CD4-positive, alpha-beta T cell treated with Interleukin-15 for 4 hours (primary cell): Measurements from ENCODE around the gene SWSAP1.

ENCODE experiments used
- DNase-seq: peaks from one replicate; pipeline ENCODE4 v3.0.0-alpha.2; 2020; ENCODE audit warnings: low spot score

The SWSAP1 gene

DNA sequence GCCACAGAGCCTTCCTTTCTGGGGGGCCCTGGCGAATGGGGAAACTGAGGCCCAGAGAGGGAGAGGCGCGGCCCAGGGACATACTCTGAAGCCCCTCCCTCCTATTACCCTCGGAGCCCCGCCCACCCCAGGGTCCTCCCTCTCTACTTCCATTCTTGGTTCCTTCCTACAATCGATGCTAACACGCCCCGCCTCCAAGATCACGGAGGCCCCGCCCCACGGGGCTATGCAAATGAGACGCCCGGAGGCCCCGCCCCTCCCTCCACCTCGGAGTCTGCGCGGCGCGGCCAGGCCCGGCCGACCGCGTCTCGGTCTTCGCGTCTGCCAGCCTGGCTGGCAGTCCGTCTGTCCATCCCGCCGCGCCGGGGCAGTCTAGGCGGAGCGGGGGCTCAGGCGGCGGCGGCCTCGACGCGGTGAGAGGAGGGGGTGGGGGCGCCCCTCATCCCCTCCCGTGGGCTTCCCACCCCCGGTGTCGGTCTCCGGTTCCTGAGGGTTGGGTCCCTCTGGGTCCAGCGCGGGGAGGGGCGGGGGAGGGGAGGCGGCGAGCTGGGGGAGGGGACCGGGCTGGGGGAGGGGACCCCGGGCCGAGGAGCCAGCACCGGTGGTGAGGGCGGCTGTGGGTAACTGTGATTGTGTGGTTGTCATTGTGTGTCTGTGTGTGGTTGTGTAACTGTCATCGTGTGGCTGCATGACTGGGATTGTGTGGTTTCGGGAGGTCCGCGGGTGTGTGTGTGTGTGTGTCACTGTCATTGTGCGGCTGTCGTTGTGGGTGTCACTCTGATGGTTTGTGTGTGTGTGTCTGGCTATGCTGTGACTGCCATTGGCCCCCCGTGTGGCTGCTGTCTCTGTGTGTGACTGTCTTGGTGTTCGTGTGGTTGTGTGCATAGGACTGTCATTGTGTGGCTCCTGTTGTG lies 19.0 kb upstream of the SWSAP1 start, which contains the start of gene PLPPR2:
TSS of gene PLPPR2 (plus strand) at position 273 of the 914 bp plus-strand sequence. CDS start 2,242 bp downstream, outside the sequence.
- DNase-seq = peak; percentile 81

DNA sequence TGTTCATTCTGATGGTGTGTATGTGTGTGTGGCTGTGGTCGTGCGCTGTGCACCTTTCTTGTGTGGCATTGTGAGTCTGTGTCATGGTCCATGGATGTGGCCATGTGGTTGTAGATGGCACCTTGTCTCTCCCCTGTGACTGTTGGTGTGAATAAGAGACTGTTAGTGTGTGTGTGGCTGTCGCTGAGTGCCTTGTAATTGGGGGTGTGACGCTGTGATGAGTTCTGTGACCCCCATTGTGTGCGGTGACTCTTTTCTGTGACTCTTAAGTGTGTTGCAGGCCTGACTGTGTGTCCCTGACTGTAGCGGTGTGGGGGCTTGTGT lies 18.4 kb upstream of the SWSAP1 start:
- DNase-seq = no peak

DNA sequence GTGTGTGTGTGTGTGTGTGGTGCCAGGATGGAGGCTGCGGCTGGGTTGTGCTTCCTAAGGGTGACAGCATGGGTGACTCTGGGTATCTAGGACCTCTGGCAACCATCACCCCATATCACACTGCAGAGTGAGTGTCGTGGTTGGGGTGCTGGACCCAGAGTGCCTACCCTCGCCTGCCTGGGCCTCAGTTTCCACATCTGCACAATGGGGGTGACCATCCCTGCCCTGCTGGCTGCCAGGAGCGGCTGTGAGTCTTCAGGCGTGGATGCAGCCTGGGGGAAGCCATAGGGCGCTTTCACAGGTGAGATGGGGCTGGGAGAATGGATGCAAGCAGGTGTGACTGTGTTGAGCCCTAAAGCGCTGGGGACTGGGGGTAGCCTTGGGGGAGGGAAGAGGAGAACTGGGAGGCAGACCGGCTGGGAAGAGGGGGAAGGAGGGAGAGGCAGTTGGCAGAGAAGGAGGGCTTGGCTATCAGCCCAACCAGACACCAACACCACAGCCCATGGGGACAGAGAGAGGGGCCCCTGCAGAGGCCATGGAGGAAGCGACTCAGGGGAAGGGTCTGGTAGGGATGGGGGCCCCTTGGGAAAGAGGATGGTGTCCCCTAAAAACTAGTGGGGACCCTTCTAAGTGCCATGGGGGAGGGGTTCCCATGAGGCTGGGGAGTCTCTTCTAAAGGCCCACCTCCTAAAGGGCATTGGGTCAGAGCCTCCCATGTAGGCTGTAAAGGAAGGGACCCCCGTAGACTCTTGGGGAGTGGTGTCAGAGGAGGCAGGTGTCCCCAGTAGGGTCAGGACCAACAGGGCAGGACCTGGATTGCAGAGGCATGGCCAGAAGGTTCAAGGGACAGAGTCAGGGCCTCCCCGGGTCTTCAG lies 17.6 kb upstream of the SWSAP1 start:
- no peak for DNase-seq

DNA sequence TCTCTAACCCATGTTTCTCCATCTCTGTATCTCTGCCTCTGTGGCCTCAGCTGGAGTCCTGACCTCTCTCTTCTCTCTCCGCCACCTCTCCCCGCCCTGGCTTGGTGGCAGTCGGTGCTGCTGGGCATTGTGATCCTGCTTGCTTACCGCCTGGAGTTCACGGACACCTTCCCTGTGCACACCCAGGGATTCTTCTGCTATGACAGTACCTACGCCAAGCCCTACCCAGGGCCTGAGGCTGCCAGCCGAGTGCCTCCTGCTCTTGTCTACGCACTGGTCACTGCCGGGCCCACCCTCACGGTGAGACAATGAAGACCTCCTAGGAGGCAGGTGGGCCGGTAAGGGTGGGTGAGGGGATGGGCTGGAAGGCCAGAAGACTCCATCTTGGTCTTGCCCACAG lies 15.0 kb upstream of the SWSAP1 start:
- DNase-seq = no peak

DNA sequence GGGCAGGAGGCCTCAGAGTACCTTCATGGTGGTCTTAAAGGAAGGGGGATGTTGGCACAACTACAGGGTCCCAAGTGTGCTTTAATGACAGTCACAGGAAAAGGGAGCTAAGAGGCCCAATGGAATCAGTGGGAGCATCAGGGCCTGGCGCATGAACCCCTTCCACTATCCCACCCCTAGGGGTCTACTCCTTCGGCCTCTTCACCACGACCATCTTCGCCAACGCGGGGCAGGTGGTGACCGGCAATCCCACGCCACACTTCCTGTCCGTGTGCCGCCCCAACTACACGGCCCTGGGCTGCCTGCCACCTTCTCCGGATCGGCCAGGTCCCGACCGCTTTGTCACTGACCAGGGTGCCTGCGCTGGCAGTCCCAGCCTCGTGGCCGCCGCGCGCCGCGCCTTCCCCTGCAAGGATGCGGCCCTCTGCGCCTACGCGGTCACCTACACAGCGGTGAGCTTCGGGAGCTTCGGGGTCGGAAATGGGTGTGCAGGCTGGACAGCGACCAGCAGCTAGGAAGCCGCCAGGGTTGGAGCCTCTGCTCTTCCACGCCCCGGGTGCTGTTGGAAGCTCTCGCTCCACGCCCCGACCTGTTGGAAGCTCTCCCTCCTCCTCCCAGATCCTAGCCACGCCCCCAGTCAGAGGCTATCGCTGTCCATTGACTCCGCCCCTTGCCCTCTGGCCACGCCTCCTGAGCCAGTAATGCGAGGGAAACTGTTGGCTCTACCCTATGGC lies 13.3 kb upstream of the SWSAP1 start:
- DNase-seq = no peak

DNA sequence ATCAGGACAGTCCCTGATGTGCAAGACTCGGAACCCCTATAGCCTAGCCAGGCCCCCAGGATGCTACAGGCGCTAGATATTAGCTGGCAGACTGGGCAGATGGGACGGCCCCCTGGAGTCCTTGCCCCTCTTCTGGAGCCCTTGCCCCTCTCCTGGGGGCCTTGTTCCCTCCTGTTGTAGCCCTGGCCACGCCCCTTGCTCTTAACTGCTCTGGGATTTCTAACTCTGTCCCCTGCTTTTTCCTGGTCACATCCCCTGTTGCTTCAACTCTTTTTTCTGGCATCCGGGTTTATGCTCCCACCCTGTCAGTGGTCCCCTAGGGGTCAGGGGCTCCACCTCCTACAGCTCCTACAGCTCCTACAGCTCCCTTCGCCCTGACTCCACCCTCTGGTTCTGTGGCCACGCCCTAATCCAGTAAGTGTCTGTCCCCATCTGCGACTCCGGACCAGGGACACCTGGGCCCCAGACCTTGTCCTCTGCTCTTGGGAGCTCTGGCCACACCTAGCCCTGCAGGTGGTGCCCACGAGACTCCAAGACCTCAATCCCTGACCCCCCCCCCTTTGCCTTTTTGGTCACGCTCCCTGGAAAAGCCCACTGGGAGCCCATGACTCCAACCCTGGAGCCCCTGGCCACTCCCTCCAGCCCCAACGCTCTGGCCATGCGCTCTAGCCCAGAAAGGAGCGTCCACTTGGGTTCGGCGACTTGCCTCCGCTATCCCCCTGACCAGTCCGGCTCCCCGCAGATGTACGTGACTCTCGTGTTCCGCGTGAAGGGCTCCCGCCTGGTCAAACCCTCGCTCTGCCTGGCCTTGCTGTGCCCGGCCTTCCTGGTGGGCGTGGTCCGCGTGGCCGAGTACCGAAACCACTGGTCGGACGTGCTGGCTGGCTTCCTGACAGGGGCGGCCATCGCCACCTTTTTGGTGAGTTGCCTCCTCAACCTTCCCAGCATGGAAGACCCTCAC lies 12.4 kb upstream of the SWSAP1 start:
- no peak for DNase-seq

DNA sequence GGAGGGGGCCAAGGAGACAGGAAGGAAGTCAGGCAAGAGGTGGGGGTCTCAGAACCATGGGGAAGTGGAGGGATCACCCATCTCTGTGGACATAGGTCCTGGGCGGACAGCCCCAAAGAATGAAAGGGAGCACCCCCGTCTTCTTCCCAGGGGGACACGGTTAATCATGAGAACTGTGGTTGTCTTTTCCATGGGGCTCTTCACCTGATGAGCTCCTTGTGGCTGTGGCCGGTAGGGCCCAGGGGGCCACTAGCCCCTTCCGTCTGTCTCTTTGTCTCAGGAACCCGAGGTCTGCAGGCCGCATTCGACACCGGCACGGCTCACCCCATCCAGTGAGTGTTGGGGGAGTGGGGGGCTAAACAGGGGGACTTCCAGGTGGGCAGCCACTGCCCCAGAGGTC lies 10.6 kb upstream of the SWSAP1 start:
- DNase-seq = no peak

DNA sequence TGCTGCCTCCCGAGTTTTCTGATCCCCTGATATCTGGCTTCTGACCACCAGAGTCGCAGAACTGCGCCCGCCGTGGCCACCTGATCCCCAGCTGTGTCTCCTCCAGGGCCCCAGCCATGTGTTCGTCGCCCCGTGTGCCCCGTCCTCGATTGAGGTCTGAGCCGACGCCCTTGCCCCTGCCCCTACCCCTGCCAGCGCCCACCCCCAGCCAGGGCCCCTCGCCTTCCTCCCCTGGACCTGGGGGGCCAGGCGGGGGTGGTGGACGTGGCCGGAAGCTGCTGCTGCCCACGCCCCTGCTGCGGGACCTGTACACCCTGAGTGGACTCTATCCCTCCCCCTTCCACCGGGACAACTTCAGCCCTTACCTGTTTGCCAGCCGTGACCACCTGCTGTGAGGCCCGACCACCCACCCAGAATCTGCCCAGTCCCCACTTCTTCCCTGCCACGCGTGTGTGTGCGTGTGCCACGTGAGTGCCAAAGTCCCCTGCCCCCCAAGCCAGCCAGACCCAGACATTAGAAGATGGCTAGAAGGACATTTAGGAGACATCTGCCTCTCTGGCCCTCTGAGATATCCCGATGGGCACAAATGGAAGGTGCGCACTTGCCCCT lies 10.1 kb upstream of the SWSAP1 start:
- DNase-seq = no peak

DNA sequence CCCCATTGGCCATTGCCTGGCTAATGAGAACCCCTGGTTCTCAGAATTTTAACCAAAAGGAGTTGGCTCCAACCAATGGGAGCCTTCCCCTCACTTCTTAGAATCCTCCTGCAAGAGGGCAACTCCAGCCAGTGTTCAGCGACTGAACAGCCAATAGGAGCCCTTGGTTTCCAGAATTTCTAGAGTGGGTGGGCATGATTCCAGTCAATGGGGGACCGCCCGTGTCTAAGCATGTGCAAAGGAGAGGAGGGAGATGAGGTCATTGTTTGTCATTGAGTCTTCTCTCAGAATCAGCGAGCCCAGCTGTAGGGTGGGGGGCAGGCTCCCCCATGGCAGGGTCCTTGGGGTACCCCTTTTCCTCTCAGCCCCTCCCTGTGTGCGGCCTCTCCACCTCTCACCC lies 9.5 kb upstream of the SWSAP1 start:
- DNase-seq = no peak

DNA sequence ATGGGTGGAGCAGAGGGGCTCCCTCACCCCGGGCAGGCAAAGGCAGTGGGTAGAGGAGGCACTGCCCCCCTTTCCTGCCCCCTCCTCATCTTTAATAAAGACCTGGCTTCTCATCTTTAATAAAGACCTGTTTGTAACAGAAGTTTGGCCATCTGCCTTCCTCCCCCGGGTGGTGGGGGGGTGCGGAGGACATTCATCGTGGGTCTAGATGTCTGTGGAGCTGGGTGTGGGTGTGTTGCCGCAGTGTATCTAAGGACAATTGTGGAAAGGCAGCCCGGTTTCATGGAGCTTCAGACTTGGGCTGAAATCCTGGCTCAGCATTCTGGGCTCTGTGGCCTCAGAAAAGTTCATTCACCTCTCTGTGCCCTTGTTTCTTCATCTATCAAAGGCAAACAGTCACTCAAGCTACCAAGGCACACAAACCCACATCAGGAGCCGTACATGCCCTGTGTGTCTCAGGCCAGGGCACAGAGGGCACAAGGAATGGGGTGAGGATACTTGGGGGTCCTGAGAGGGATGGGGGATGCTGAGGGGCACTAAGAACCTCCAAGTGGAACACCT lies 8.8 kb upstream of the SWSAP1 start:
- no peak for DNase-seq

DNA sequence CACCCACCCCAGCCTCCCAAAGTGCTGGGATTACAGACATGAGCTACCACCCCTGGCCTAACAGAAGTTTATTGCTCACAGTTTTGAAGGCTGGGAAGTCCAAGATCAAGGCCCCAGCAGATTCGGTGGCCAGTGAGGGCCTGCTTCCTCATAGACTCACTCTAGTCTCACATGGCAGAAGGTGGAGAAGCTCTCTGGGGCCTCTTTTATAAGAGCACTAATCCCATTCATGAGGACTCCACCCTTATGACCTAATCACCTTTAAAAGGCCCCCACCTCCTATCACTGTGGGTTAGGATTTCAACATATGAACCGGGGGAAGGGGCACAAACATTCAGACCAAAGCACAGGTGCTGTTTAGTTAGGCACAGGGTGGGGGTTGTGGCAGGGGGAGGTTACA lies 6.9 kb upstream of the SWSAP1 start:
- DNase-seq = no peak

DNA sequence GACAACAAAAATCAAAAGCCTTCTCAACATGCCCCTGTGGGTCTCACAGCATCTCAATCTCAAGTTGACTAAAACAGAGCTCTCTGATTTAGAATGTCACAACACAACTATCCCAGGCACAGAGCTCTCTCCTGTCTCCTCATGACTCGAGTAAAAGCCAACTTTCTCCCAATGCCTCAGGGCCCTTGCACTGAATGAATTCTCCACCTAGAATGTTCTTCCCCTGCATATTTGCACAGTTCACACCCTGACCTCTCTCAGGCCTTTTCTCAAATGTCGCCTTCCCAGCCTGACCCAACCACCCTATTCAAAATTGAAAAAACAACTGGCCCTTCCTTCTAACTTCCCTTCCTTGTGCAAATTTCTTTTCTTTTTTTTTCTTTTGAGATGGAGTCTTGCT lies 3.7 kb upstream of the SWSAP1 start:
- DNase-seq = no peak

DNA sequence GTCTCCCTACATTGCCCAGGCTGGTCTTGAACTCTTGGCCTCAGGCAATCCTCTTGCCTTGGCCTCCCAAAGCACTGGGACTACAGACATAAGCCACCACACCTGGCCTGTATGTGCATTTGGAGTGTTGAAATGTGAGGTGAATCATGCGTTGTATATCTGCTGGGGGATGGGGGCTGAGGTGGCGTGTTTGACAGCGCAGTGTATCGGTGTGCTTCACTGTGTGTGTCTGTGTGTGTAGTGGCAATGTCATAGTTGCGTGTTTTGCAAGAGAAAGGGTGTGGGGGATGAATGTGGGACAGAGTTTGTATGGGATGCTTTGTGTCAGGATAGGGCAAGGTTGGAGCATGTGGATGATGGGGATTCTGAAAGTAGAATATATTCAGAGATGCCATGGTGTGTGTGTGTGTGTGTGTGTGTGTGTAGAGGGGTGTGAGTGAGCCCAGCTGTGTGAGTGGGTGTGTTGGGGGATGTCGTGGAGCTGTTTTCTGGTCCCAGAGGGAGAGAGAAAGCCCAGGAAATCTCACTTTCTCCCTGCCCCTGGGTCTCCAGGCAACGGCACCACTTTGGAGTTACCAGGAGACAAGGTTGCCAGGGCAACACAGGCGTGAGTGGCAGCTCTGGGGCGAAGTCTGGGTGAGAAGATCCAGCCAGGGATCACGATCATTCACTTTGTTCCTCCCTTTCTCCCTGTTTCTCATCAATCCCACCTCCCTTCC lies 1.1 kb upstream of the SWSAP1 start:
- no peak for DNase-seq

DNA sequence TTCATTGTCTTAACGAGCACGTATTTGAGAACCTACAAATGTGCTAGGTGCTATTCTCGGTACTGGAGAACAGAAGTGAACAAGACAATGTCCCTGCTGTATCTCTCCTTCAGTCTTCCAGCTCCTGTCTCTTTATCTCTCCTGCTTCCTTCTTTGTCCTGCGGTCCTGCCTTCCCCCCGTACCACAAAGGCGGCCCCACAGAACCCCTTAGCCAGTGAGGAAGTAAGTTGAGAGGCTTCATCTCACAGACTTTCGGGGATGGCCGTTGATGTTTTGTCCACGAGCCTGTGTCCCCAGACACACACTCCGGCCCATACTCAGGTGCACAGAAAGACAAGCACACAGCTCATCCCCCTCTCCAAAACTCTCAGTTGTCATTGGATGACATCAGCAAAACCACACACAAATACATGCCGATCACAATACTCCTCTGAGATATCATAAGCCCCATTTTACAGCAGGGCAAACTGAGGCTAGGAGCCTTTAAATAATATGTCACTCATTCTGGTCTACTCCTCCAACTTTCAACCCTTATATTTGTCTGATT lies 507 bp upstream of the SWSAP1 start:
- no peak for DNase-seq

DNA sequence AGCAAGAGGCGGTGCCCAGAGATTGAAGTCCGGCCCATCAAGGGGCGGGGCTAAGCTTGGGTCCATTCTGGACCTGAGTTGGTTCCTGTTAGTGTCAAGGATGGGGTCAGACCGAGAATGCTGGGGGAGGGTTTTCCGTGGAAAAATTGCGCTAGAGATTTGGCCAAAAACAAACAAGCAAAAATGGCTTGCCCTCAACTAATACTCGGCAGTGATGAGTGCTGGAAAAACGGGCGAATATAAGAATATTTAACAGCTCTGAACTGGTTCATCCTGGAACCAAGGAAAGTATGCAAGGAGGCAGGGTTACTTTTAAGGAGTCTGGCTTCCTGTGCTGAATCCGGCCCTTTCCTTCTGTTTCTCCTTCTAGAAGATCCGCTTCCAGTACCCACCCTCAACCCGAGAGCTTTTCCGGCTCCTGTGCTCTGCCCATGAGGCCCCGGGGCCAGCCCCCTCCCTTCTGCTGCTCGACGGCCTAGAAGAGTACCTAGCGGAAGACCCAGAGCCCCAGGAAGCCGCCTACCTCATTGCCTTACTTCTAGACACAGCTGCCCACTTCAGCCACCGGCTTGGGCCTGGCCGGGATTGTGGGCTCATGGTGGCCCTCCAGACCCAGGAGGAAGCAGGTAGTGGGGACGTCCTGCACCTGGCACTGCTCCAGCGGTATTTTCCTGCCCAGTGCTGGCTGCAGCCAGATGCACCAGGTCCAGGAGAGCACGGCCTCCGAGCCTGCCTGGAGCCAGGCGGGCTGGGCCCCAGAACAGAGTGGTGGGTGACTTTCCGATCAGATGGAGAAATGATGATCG lies 880 bp downstream of the SWSAP1 start:
- peak; percentile 74 for DNase-seq

DNA sequence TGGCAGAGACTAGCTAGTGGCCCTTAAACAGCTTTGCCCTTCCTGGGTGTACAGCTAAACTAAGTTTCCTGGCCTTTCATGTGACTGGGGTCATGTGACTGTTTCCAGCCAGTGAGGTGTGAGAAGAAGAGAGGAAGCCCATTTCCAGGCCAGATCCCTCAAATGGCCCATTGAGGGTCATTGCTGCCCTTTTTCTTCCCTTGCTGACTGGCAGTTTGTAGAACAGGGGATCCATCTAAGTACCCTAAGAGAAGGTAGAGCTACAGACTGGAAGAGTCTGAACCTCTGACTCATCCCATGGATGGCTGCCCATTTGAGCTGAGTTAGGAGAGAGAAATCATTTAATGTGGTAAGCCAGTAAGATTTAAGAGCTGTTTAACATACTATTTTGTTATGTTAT lies 2.8 kb downstream of the SWSAP1 start:
- peak; percentile 14 for DNase-seq

DNA sequence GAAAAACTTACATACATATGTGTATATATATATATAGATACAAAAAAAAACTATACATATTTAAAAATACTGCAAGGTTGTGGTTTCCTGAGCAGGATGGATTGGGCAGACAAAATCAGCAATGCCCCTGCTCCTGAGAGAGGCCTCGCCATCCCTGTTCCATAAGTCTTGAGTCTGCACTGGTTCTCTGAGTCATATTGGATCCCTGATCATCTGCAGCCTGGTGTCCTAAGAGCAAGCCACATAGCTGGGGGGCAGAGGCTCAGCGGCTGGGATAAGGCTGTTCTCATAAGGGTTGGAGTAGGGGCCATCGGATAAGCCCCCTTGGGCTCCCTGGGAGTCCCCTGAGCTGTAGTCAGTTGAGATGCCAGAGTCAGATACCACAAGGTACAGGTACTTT lies 3.3 kb downstream of the SWSAP1 start:
- DNase-seq = no peak

DNA sequence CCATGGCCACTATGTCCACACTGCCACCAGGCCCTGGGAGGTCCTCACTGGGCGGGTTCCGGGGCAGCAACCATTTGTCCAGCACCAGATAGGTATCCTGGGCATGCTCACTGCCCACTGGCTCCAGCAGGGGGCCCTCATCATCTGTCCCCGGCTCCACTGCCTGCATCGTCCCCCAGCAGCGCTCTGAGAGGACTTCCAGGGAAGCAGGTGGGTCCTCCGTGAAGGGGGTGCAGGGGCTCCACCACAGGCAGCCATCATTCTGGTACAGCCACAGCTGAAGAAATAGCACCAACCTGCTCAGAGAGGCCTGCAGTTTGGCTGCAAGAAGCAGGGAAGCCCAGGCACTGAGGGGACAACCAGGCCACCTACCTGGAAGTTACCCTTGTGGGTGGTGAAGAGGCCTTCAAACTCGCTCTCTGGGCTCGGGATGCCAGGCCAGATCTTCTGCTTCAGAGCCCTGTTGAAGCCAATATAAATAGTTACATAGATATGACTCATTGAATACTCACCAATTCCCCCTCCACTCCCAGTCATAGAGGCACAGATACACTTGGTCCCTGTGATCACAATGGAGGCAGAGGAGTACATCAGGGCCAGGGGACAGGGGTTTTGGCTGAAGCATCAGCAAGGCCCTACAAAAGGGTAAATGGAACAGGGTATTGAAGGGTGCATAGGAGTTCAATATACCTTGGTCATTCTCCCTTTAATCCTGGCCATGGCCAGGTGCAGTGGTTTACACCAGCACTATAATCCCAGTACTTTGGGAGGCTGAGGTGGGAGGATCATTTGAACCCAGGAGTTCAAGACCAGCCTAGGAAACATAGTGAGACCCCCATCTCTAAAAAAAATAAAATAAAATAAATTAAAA lies 4.1 kb downstream of the SWSAP1 start:
- DNase-seq = no peak
